Measurements from ENCODE around the gene USP22. TPM values are rescaled to one million over a fixed set of nuclear protein-coding genes. Genes with fewer than 3 reads are reported as not detected.

Gene USP22
- total and polyA plus RNA-seq, 2 of the 8 experiments (the other 6 are each of a cell fraction or from before 2014, with no cell fraction given), result 221 to 316 TPM

- TF ChIP-seq CHD7 (IDR thresholded peaks at IDR 0.05; ENCODE audit: insufficient replicate concordance, low read length) (no peak), CTBP2 (IDR thresholded peaks at IDR 0.05; ENCODE audit: borderline replicate concordance, insufficient read depth, insufficient read length, low read length) (no peak), RAD21 (IDR thresholded peaks at IDR 0.05 in 1 of 2, conservative IDR thresholded peaks at IDR 0.05 in 1 of 2; ENCODE audit: low read depth in 2 of 2, low read length in 2 of 2) (no peak), JUND (IDR thresholded peaks at IDR 0.05; ENCODE audit: low read length) (no peak), RBBP5 (IDR thresholded peaks at IDR 0.05; ENCODE audit: borderline replicate concordance, low read depth, low read length) (no peak), EGR1 (IDR thresholded peaks at IDR 0.05; ENCODE audit: borderline replicate concordance, low read depth, low read length) (no peak)
Measured at GRCh38 chr17:21076242-21076641, 33.4 kb upstream of the USP22 start (continued).

Data from H1 (cell line).